ENCODE measurements around the gene RPS19BP1. TPM values are rescaled to one million over a fixed set of nuclear protein-coding genes. Genes with fewer than 3 reads are reported as not detected.

Gene RPS19BP1
- total RNA-seq, 1 donor from 2014 or later = 47.9 TPM

DNA sequence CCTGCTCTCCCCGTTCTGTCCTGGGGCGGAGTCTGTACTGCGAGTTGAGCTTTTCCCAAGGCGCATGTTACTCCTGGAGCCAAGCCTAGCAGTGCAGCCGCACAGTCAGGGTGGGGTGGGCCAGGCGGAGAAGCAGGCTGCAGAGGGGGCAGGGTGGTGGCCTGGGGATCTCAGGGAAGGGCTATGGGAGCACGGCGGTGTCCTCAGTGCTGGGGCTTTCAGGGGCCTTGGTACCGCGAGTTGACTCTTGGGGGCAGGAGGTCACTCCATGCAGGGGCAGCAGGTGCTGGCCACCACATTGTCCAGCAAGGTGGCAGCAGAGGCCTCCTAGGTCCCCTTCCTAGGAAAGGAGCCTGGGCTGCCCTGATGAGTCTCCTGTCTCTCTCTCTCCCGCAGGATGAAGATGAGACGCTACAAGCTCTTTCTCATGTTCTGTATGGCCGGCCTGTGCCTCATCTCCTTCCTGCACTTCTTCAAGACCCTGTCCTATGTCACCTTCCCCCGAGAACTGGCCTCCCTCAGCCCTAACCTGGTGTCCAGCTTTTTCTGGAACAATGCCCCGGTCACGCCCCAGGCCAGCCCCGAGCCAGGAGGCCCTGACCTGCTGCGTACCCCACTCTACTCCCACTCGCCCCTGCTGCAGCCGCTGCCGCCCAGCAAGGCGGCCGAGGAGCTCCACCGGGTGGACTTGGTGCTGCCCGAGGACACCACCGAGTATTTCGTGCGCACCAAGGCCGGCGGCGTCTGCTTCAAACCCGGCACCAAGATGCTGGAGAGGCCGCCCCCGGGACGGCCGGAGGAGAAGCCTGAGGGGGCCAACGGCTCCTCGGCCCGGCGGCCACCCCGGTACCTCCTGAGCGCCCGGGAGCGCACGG, 45.4 kb downstream of the RPS19BP1 start:
- Mint-ChIP-seq H3K27me3 (ENCODE audit: low read depth) (no peaks in the 10 kb centered on the region), H3K27ac (ENCODE audit: unreplicated experiment) (no peak overlapping the region), H3K9me3 (ENCODE audit: low read depth) (no peaks in the 10 kb centered on the region), H3K4me1 (ENCODE audit: low read depth) (no peaks in the 10 kb centered on the region), H3K4me3 (ENCODE audit: unreplicated experiment) (no peak overlapping the region), H3K36me3 (ENCODE audit: low read depth) (peaks cover 3% of the 10 kb centered on the region)
- TF ChIP-seq, protein P1, sequence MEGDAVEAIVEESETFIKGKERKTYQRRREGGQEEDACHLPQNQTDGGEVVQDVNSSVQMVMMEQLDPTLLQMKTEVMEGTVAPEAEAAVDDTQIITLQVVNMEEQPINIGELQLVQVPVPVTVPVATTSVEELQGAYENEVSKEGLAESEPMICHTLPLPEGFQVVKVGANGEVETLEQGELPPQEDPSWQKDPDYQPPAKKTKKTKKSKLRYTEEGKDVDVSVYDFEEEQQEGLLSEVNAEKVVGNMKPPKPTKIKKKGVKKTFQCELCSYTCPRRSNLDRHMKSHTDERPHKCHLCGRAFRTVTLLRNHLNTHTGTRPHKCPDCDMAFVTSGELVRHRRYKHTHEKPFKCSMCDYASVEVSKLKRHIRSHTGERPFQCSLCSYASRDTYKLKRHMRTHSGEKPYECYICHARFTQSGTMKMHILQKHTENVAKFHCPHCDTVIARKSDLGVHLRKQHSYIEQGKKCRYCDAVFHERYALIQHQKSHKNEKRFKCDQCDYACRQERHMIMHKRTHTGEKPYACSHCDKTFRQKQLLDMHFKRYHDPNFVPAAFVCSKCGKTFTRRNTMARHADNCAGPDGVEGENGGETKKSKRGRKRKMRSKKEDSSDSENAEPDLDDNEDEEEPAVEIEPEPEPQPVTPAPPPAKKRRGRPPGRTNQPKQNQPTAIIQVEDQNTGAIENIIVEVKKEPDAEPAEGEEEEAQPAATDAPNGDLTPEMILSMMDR (IDR thresholded peaks at IDR 0.05) = no peak
- DNase-seq (ENCODE audit: low spot score) = no peak

DNA sequence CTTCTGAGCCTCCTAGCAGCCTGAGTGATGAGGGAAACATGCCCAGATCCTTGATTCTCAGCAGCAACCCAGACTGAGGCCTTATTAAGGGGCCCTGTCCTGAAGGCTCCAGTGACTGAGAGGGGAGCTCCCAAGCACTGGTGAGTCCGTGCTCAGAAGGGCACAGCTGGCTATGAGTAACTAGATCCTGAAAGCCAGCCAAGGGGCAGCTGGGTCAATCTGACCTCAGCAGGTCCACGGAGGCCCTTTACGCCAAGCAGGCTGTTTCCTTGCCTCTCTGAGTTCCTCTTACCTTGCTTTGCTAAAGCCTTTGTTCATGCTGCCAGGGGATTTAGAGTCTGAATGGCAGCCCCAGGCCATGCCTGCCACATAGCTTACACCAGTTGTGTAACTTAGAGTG, 49.8 kb downstream of the RPS19BP1 start:
- Mint-ChIP-seq H3K27me3 (ENCODE audit: low read depth) (no peaks in the 10 kb centered on the region), H3K4me3 (ENCODE audit: unreplicated experiment) (no peak overlapping the region), H3K36me3 (ENCODE audit: low read depth) (peaks cover 2% of the 10 kb centered on the region), H3K4me1 (ENCODE audit: low read depth) (no peaks in the 10 kb centered on the region), H3K27ac (ENCODE audit: unreplicated experiment) (no peak overlapping the region), H3K9me3 (ENCODE audit: low read depth) (no peaks in the 10 kb centered on the region)
- TF ChIP-seq, protein P1 (IDR thresholded peaks at IDR 0.05) = no peak
- no peak for DNase-seq (ENCODE audit: low spot score)

DNA sequence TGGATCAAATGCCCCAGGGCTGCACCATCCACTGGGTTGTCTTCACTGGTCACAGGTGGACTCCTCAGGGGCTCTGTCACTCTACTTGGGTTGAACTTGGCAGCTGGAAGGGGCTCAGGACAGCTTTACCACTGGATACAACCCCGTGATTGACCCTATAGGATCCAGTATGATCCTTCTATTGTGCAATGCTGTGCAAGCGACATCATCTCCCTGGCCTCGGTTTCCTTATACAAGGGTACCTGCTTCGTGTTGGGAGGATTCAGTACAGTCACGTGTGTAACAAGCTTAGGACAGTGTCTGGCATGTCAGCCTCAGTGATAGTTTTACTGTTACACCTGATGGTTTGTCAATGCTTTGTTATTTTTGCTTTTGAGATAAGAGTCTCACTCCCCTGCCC, 51.0 kb downstream of the RPS19BP1 start:
- Mint-ChIP-seq H3K4me1 (ENCODE audit: low read depth) (no peaks in the 10 kb centered on the region), H3K27me3 (ENCODE audit: low read depth) (no peaks in the 10 kb centered on the region), H3K36me3 (ENCODE audit: low read depth) (no peaks in the 10 kb centered on the region), H3K27ac (ENCODE audit: unreplicated experiment) (no peak overlapping the region), H3K4me3 (ENCODE audit: unreplicated experiment) (no peak overlapping the region), H3K9me3 (ENCODE audit: low read depth) (no peaks in the 10 kb centered on the region)
- no peak for DNase-seq (ENCODE audit: low spot score)
- TF ChIP-seq, protein P1 (IDR thresholded peaks at IDR 0.05) = no peak

DNA sequence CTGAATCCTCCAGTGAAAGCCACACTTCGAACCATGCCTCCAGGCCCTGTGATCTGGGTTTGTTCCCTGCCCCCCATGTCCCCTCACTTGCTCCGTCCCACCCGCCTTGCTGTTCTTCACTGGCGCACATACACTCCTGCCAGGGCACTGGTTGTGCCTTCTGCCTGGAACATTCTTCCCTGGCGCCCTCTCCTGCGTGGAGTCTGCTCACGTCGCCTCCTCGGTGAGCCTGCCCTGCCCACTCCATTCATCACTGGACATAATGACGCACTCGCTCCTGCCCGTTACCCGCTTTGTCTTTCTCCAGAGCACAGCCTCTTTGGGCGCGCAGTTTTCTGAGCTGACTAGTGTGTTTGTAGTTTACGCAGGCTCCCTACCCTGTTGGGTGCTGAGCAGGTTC, 51.5 kb downstream of the RPS19BP1 start:
- Mint-ChIP-seq H3K27ac (ENCODE audit: unreplicated experiment) (no peak overlapping the region), H3K27me3 (ENCODE audit: low read depth) (no peaks in the 10 kb centered on the region), H3K9me3 (ENCODE audit: low read depth) (no peaks in the 10 kb centered on the region), H3K4me3 (ENCODE audit: unreplicated experiment) (no peak overlapping the region), H3K36me3 (ENCODE audit: low read depth) (no peaks in the 10 kb centered on the region), H3K4me1 (ENCODE audit: low read depth) (no peaks in the 10 kb centered on the region)
- no peak for DNase-seq (ENCODE audit: low spot score)
- TF ChIP-seq, protein P1 (IDR thresholded peaks at IDR 0.05) = no peak

DNA sequence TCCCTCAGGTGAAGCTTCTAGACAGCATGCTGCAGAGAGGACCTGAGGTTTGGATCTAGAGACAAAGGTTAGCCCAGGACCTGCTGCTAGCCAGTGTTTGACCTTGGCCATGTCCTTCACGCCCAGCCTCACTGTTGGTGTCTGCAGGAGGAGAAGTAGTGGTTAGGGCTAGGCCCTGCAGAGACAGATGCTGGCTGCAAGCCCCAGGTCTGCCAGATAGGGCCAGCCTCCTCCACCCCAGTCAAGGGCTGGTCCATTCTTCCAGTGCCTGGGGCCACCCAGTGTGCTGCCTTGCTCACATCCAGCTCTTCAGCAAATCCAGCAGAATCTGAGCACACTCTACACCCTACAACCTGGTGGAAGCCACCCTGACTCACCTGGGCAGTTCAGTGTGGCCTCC, 52.0 kb downstream of the RPS19BP1 start:
- H3K27ac Mint-ChIP-seq (ENCODE audit: unreplicated experiment) = no peak overlapping the region
- H3K4me1 Mint-ChIP-seq (ENCODE audit: low read depth) = peaks cover 4% of the 10 kb centered on the region
- H3K9me3 Mint-ChIP-seq (ENCODE audit: low read depth) = no peaks in the 10 kb centered on the region
- TF ChIP-seq, protein P1 (IDR thresholded peaks at IDR 0.05) = no peak
- no peaks in the 10 kb centered on the region for H3K36me3 Mint-ChIP-seq (ENCODE audit: low read depth)
- no peak overlapping the region for H3K4me3 Mint-ChIP-seq (ENCODE audit: unreplicated experiment)
- H3K27me3 Mint-ChIP-seq (ENCODE audit: low read depth) = no peaks in the 10 kb centered on the region
- DNase-seq (ENCODE audit: low spot score) = no peak

Measured in chondrocyte (in vitro differentiated cells).